Measurements from ENCODE around the gene TGFA. TPM values are rescaled to one million over a fixed set of nuclear protein-coding genes. Genes with fewer than 3 reads are reported as not detected.

Gene TGFA
- total and polyA plus RNA-seq, 2 experiments from 2014 or later: 2.6 to 5.6 TPM

DNA sequence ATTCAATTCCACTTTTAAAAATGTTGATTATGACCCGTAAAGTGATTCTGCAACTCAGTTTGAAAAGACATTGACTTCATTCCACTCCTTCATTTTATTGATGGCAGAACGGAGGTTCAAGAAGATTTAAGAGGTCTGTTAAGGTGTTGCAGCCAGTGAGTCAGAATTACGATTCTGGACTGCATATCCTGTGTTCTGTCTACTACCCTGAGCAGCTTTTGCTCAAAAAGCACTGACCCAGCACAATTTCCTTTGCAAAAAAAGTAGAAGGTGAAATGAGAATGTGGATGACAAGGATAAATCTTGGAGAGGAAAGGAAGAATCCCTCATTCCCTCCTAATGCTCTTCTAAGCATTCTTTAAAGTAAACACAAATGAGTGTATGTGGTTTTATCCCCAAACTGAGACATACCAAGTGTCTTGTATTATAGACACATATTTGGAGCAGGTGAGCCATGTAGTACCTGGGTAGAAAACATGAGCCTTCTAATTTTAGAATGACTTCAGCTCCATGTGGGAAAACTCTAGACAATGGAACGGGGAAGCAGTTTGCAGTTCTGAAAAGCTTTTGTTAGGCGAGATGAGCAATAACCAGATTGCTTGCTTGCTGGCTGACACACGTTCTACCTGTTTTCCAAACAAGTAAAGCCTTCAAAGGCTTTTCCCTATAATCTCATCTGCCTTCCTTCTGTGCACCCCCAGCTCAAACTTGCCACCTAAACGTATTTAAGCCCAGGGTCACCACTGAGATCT is 44.7 kb downstream of the TGFA start:
- H3K36me3 ChIP-seq (replicated peaks; ENCODE audit: insufficient read depth, low read depth): no peaks in the 10 kb centered on the region
- H3K4me2 ChIP-seq: no peak overlapping the region
- H3K27me3 ChIP-seq: no peaks in the 10 kb centered on the region
- no peak overlapping the region for H2AFZ ChIP-seq
- TF ChIP-seq EZH2 (IDR thresholded peaks at IDR 0.05; ENCODE audit: borderline replicate concordance) (no peak), EZH2phosphoT487 (IDR thresholded peaks at IDR 0.05; ENCODE audit: low read depth, severe bottlenecking, unreplicated experiment) (no peak), CTCF (IDR thresholded peaks at IDR 0.05; ENCODE audit: poor library complexity) (no peak)
- H3K4me1 ChIP-seq (ENCODE audit: insufficient read depth): no peaks in the 10 kb centered on the region
- no peaks in the 10 kb centered on the region for H3K79me2 ChIP-seq
- WGBS (ENCODE audit: low lambda C conversion rate, missing lambda C conversion rate): 50% methylated on average over 7 of the region's 7 CpGs
- H3K9me2 ChIP-seq (replicated peaks; ENCODE audit: insufficient read depth): no peaks in the 10 kb centered on the region
- no peaks in the 10 kb centered on the region for H3K9me3 ChIP-seq (ENCODE audit: low read depth)
- H3K27ac ChIP-seq: no peak overlapping the region
- H3K4me3 ChIP-seq: no peak overlapping the region
- no peak for DNase-seq (ENCODE audit: low spot score)
- H4K20me1 ChIP-seq (ENCODE audit: insufficient read depth, poor library complexity, severe bottlenecking): no peaks in the 10 kb centered on the region

- H2AFZ ChIP-seq: no peak overlapping the region
- H3K36me3 ChIP-seq (replicated peaks; ENCODE audit: insufficient read depth, low read depth): no peaks in the 10 kb centered on the region
- DNase-seq (ENCODE audit: low spot score): no peak
- no peaks in the 10 kb centered on the region for H3K4me1 ChIP-seq (ENCODE audit: insufficient read depth)
- 68% methylated on average over 8 of the region's 8 CpGs for WGBS (ENCODE audit: low lambda C conversion rate, missing lambda C conversion rate)
- H3K27me3 ChIP-seq: no peaks in the 10 kb centered on the region
- no peak overlapping the region for H3K27ac ChIP-seq
- H3K4me2 ChIP-seq: no peak overlapping the region
- no peak overlapping the region for H3K4me3 ChIP-seq
- H3K9me2 ChIP-seq (replicated peaks; ENCODE audit: insufficient read depth): no peaks in the 10 kb centered on the region
- H3K9me3 ChIP-seq (ENCODE audit: low read depth): no peaks in the 10 kb centered on the region
- no peaks in the 10 kb centered on the region for H3K79me2 ChIP-seq
- no peak for TF ChIP-seq EZH2 (IDR thresholded peaks at IDR 0.05; ENCODE audit: borderline replicate concordance)
- no peak for TF ChIP-seq EZH2phosphoT487 (IDR thresholded peaks at IDR 0.05; ENCODE audit: low read depth, severe bottlenecking, unreplicated experiment)
- TF ChIP-seq CTCF (IDR thresholded peaks at IDR 0.05; ENCODE audit: poor library complexity): no peak
- H4K20me1 ChIP-seq (ENCODE audit: insufficient read depth, poor library complexity, severe bottlenecking): no peaks in the 10 kb centered on the region
Observed at GRCh38 chr2:70505613-70506391, 47.8 kb downstream of the TGFA start.

GRCh38 chr2:70504750-70505149 is 48.9 kb downstream of the TGFA start:
- no peak overlapping the region for H3K4me2 ChIP-seq
- no peak overlapping the region for H3K27ac ChIP-seq
- no peaks in the 10 kb centered on the region for H3K36me3 ChIP-seq (replicated peaks; ENCODE audit: insufficient read depth, low read depth)
- H3K9me3 ChIP-seq (ENCODE audit: low read depth): no peaks in the 10 kb centered on the region
- H4K20me1 ChIP-seq (ENCODE audit: insufficient read depth, poor library complexity, severe bottlenecking): no peaks in the 10 kb centered on the region
- DNase-seq (ENCODE audit: low spot score): no peak
- no peak overlapping the region for H2AFZ ChIP-seq
- no peak overlapping the region for H3K4me3 ChIP-seq
- no peaks in the 10 kb centered on the region for H3K4me1 ChIP-seq (ENCODE audit: insufficient read depth)
- H3K79me2 ChIP-seq: no peaks in the 10 kb centered on the region
- H3K27me3 ChIP-seq: no peaks in the 10 kb centered on the region
- no peak for TF ChIP-seq EZH2phosphoT487 (IDR thresholded peaks at IDR 0.05; ENCODE audit: low read depth, severe bottlenecking, unreplicated experiment)
- TF ChIP-seq EZH2 (IDR thresholded peaks at IDR 0.05; ENCODE audit: borderline replicate concordance): no peak
- TF ChIP-seq CTCF (IDR thresholded peaks at IDR 0.05; ENCODE audit: poor library complexity): no peak
- no peaks in the 10 kb centered on the region for H3K9me2 ChIP-seq (replicated peaks; ENCODE audit: insufficient read depth)

Measured in hepatocyte (in vitro differentiated cells).